ENCODE data around the gene KCNK3. TPM values are rescaled to one million over a fixed set of nuclear protein-coding genes. Genes with fewer than 3 reads are reported as not detected.

The KCNK3 gene
- total RNA-seq, 1 donor from 2014 or later = 1.9 TPM

DNA sequence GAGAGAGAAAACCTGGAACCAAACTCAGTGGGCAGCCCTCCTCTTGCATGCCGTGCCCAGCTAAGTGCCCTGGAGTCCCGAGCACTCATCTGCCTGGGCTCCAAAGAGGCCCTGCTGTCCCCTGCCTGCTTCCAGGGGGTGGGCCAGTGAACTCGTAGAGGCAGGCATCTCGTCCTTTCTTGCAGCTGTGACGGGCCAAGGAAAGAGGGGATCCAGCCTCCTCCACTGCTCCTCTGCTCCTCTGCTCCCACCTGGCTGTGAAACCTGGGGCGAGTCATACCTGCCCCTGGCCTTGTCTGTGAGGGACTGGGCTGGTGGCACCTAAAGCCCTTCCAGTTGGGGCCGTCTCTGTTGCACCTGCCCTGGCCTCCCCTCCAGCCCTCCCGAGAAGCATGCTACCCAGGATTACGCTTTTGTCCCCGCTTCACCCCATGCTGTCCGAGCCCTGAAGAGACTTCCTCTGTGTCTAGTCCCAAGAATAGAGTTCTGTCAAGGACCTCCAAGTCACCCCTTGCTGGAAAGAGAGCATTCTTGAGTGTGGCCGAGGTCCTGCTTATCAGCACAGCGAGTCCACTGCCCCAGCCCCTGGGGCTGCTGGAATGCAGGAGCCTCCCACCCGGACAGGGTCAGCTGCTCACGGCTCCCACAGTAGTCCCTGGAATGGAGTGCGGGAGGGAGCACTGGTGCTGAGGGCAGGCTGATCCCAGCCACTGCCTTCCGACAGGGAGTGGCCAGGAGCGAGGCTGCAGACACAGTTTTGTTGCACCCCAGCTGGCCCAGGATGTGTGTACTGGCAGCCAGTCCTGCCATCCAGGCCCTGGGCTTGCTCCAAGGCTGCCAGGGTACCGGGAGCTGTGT, 14.3 kb downstream of the KCNK3 start:
- H3K4me2 ChIP-seq (ENCODE audit: low read length) = peak overlapping the region; percentile 22
- peaks cover 51% of the 10 kb centered on the region for H3K27me3 Mint-ChIP-seq (ENCODE audit: low read depth, unreplicated experiment)
- FAIRE-seq = no peak

GRCh38 chr2:26707747-26708146, 15.2 kb downstream of the KCNK3 start:
- Histone ChIP-seq H3K4me3 (ENCODE audit: insufficient read depth, low read depth, low read length) (no peak overlapping the region), H4K20me1 (ENCODE audit: insufficient read depth, low read length) (peaks cover under 1% of the 10 kb centered on the region), H3K9me3 (ENCODE audit: insufficient read depth, low read depth, low read length) (no peaks in the 10 kb centered on the region), H3K27ac (ENCODE audit: low read depth, low read length) (no peak overlapping the region), H3K4me2 (ENCODE audit: low read length) (no peak overlapping the region), H3K36me3 (ENCODE audit: insufficient read depth, low read length) (no peaks in the 10 kb centered on the region), H3K27me3 (ENCODE audit: insufficient read depth, low read length) (peaks cover 4% of the 10 kb centered on the region), H3K79me2 (ENCODE audit: insufficient read depth, low read length) (no peaks in the 10 kb centered on the region), H3K4me1 (ENCODE audit: insufficient read depth, low read length) (peaks cover 16% of the 10 kb centered on the region), H3K9ac (ENCODE audit: low read length) (no peak overlapping the region), H2AFZ (ENCODE audit: low read depth, low read length) (no peak overlapping the region)
- H3K27ac Mint-ChIP-seq (ENCODE audit: unreplicated experiment) = no peak overlapping the region
- H3K4me1 Mint-ChIP-seq (ENCODE audit: low read depth, unreplicated experiment) = peaks cover 34% of the 10 kb centered on the region
- H3K4me3 Mint-ChIP-seq (ENCODE audit: unreplicated experiment) = no peak overlapping the region
- no peak for FAIRE-seq
- DNase-seq (ENCODE audit: low read depth) = no peak
- H3K36me3 Mint-ChIP-seq (ENCODE audit: low read depth, unreplicated experiment) = no peaks in the 10 kb centered on the region
- peaks cover 51% of the 10 kb centered on the region for H3K27me3 Mint-ChIP-seq (ENCODE audit: low read depth, unreplicated experiment)
- TF ChIP-seq CTCF (IDR thresholded peaks at IDR 0.05; ENCODE audit: insufficient read depth, low read depth, low read length) = no peak
- no peak for TF ChIP-seq EZH2 (IDR thresholded peaks at IDR 0.05; ENCODE audit: insufficient read depth, low read length)
- peaks cover 2% of the 10 kb centered on the region for H3K9me3 Mint-ChIP-seq (ENCODE audit: unreplicated experiment)

More for the DNA sequence above, 14.3 kb downstream of the KCNK3 start:
- DNase-seq (ENCODE audit: low read depth) = peak; percentile 23
- Histone ChIP-seq H3K79me2 (ENCODE audit: insufficient read depth, low read length) (no peaks in the 10 kb centered on the region), H3K9me3 (ENCODE audit: insufficient read depth, low read depth, low read length) (no peaks in the 10 kb centered on the region), H2AFZ (ENCODE audit: low read depth, low read length) (no peak overlapping the region), H3K4me1 (ENCODE audit: insufficient read depth, low read length) (peaks cover 16% of the 10 kb centered on the region), H3K27me3 (ENCODE audit: insufficient read depth, low read length) (no peaks in the 10 kb centered on the region), H3K4me3 (ENCODE audit: insufficient read depth, low read depth, low read length) (no peak overlapping the region), H3K27ac (ENCODE audit: low read depth, low read length) (no peak overlapping the region), H4K20me1 (ENCODE audit: insufficient read depth, low read length) (no peaks in the 10 kb centered on the region), H3K9ac (ENCODE audit: low read length) (no peak overlapping the region), H3K36me3 (ENCODE audit: insufficient read depth, low read length) (no peaks in the 10 kb centered on the region)
- no peak for TF ChIP-seq CTCF (IDR thresholded peaks at IDR 0.05; ENCODE audit: insufficient read depth, low read depth, low read length)
- no peak for TF ChIP-seq EZH2 (IDR thresholded peaks at IDR 0.05; ENCODE audit: insufficient read depth, low read length)
- no peak overlapping the region for H3K4me3 Mint-ChIP-seq (ENCODE audit: unreplicated experiment)
- peaks cover 36% of the 10 kb centered on the region for H3K4me1 Mint-ChIP-seq (ENCODE audit: low read depth, unreplicated experiment)
- no peaks in the 10 kb centered on the region for H3K36me3 Mint-ChIP-seq (ENCODE audit: low read depth, unreplicated experiment)
- no peak overlapping the region for H3K27ac Mint-ChIP-seq (ENCODE audit: unreplicated experiment)
- H3K9me3 Mint-ChIP-seq (ENCODE audit: unreplicated experiment) = peaks cover 2% of the 10 kb centered on the region

DNA sequence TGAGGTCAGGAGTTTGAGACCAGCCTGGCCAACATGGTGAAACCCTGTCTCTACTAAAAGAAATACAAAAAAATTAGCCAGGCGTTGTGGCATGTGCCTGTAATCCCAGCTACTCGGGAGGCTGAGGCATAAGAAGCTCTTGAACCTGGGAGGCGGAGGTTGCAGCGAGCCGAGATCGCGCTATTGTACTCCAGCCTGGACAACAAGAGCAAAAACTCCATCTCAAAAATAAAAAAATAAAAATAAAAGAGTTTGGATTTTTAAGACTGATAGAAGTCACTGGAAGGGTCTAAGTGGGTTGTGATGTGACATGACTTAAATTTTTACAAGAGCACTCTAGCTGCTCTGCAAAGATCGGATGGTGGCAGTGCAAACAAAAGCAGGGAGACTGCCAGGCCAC, 15.9 kb downstream of the KCNK3 start:
- H3K4me3 ChIP-seq (ENCODE audit: insufficient read depth, low read depth, low read length) = no peak overlapping the region
- H3K4me1 Mint-ChIP-seq (ENCODE audit: low read depth, unreplicated experiment) = peaks cover 34% of the 10 kb centered on the region
- no peak overlapping the region for H2AFZ ChIP-seq (ENCODE audit: low read depth, low read length)
- no peak overlapping the region for H3K9ac ChIP-seq (ENCODE audit: low read length)
- no peak for TF ChIP-seq EZH2 (IDR thresholded peaks at IDR 0.05; ENCODE audit: insufficient read depth, low read length)
- no peak for TF ChIP-seq CTCF (IDR thresholded peaks at IDR 0.05; ENCODE audit: insufficient read depth, low read depth, low read length)
- H3K36me3 ChIP-seq (ENCODE audit: insufficient read depth, low read length) = no peaks in the 10 kb centered on the region
- no peak overlapping the region for H3K4me3 Mint-ChIP-seq (ENCODE audit: unreplicated experiment)
- no peak overlapping the region for H3K27ac ChIP-seq (ENCODE audit: low read depth, low read length)
- peaks cover 4% of the 10 kb centered on the region for H3K27me3 ChIP-seq (ENCODE audit: insufficient read depth, low read length)
- H3K79me2 ChIP-seq (ENCODE audit: insufficient read depth, low read length) = no peaks in the 10 kb centered on the region
- peaks cover 5% of the 10 kb centered on the region for H4K20me1 ChIP-seq (ENCODE audit: insufficient read depth, low read length)
- no peak for DNase-seq (ENCODE audit: low read depth)
- no peak overlapping the region for H3K4me2 ChIP-seq (ENCODE audit: low read length)
- peaks cover 50% of the 10 kb centered on the region for H3K27me3 Mint-ChIP-seq (ENCODE audit: low read depth, unreplicated experiment)
- no peaks in the 10 kb centered on the region for H3K36me3 Mint-ChIP-seq (ENCODE audit: low read depth, unreplicated experiment)
- FAIRE-seq = no peak
- H3K27ac Mint-ChIP-seq (ENCODE audit: unreplicated experiment) = no peak overlapping the region
- H3K9me3 Mint-ChIP-seq (ENCODE audit: unreplicated experiment) = peaks cover 2% of the 10 kb centered on the region
- H3K4me1 ChIP-seq (ENCODE audit: insufficient read depth, low read length) = peaks cover 16% of the 10 kb centered on the region
- no peaks in the 10 kb centered on the region for H3K9me3 ChIP-seq (ENCODE audit: insufficient read depth, low read depth, low read length)

All from astrocyte (in vitro differentiated cells and primary cell).